Fibroblast of skin of right biceps (primary cell): Measurements from ENCODE around the gene KMT5B.
A peak's percentile ranks its signal among the peaks of the same experiment; 100 is the strongest.
"Not testable (repeated sequence)": the region's sequence is repeated elsewhere in the genome, so short reads cannot be mapped to it uniquely, and the experiment has no call there.

ENCODE experiments used
- DNase-seq: peaks from one replicate; pipeline ENCODE4 v3.0.0-alpha.2; 2013

The KMT5B gene

DNA sequence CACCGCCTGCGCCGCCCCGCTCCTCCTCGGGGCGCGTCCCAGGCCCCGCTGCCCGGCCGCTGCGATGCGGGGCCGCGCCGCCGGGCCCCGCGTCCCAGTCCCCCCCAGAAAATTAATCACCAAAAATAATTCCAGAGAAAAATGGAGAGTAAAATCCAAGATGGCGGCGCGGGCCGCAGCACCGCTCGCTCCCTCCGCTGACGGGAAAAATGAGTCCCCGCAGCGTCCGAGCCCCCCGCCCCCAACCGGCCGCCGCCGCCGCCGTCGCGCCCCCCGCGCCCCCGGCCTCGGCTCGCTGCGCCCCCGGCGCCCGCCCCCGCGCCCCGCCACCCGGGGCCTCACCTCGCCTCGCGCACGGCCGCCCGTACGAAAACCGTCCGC, at the start of gene KMT5B:
Gene KMT5B (minus strand): TSS at position 162 of the 381 bp plus-strand sequence. CDS start 23,220 bp downstream, outside the sequence.
- no peak for DNase-seq

DNA sequence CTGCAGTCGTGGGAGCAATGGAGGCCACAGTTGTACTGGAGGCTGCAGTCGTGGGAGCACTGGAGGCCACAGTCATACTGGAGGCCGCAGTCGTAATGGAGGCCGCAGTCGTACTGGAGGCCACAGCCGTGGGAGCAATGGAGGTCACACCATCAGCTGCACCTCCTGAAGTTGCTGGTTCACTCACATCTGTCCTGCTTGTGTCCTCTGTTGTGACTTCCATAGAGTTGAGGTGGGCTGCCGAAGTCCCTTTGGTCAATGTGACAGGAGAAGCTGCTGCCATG, 49.4 kb upstream of the KMT5B start:
- DNase-seq, result no peak

DNA sequence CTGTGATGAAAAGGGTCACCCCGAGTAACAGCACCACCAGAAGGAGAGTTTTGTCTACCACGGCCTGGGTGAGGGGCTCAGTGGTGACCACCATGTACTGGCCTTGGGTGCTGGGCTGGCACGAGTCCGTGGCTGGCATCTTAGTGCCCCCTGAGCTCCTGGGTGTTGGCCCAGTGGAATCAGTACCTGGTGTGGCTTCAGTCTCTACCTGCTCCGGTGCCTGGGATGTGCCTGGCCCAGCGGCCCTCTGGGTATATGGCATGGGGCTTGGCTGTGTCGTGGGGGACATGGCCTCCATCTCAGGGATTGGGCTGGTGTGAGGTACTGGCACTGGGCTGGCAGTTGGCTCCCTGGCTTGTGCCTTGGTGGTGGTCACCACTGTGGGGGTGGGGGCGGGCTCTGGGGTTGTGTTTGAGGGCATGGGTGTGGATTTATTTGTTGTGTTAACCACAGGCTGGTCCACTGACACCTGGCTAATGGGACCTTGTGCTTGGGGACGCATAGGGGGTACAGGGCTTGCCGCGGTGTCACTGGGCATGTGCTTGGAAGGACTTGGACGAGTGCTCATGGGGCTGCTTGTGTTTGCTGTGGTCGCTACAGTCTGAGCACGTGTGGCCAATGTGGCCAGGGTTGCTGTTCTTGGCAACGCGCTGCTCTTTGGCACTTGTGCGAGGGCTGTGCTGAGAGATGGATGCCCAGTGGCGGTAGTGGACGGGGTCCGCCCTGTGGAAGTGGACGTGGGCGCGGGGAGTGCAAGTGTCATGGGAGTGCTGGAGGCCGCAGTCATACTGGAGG, 48.9 kb upstream of the KMT5B start:
- DNase-seq, result no peak

DNA sequence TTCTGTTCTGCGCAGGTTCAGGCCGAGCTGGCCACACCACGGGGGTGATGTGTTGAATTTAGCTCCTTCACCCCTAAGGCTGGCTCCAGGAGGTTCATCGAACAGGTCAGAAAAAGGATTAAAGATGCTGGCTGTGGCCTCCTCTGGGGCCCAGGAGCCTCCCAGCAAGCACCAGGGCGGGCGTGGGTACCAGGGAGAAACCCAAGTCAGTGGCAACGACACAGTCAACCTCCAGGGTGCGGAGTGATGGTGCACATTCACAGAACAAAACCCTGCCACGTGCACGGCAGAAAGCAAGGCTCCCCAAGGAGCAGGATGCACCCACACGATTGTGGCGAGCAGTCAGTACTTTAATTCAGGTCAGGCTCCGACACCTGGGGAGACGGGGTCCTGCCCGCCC, 47.9 kb upstream of the KMT5B start:
- no peak for DNase-seq

DNA sequence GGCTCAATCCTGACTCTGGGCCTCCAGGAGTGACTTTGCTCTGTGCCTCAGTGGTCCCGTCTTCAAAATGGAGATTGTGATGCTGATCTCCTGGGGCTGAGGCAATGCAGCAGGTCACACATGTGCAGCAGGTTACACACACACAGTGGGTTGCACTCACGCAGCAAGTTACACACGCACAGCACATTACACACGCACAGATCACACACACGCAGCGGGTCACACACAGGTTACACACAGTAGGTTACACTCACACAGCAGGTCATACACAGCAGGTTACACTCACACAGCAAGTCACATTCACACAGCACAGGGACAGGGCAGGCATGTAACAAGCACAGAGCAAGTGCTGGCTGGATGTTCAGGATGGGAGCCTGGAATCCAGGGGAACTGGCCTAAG, 47.4 kb upstream of the KMT5B start:
- no peak for DNase-seq

DNA sequence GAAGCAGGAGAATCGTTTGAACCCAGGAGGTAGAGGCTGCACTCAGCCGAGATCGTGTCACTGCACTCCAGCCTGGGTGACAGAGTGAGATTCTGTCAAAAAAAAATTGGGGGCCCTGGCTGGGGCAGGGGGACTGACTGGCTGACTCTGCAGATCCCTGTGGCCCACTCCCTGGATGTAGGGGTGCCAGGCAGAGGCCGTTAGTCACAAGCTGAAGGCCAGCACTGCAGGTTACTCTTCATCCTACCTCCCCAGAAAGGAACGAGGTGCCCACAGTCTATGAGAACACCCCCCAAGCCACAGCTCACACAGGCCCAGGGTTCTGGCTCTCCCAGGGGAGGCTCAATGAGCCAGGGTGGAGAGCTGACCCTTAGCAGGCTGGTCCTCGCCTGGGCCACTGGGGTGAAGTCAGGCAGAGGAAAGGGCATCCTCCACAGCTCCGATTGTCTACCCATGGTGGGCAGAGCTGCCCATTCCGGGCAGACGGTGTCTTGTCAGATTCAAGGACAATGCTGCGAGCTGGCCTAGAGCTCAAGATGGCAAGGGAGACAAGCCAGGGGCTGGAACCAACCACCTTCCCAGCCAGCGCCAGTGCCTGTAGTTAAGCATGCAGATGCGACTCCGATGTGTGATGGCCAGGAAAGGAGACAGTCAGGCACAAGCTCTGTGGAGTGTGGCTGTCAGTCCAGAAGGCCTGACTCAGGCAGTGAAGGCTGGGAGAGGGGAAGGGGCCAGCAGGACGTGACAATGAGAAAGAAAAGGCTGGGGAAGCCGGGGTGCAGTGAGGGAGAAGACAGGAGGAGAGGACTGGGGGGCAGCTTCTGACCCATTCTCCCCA, 46.2 kb upstream of the KMT5B start:
- no peak for DNase-seq

DNA sequence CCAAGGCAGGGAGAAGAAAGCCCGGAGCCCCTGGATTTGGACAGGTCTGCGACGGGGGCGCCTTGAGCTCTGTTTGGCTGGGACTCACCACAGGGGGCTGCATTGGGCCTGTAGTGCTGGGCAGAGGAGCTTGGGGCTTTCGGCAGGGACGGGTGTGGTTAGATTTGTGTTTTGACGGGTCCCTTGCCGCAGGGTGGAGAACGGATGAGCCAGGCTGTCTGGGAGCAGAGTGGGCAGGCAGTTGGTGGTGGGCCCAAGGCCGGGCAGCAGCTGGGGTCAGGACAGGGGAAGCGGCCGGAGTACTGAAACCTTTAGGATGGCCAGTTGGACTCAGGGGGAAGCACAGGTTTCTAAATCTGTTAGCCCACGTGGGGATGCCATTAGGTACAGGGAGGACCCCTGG, 45.3 kb upstream of the KMT5B start:
- no peak for DNase-seq

DNA sequence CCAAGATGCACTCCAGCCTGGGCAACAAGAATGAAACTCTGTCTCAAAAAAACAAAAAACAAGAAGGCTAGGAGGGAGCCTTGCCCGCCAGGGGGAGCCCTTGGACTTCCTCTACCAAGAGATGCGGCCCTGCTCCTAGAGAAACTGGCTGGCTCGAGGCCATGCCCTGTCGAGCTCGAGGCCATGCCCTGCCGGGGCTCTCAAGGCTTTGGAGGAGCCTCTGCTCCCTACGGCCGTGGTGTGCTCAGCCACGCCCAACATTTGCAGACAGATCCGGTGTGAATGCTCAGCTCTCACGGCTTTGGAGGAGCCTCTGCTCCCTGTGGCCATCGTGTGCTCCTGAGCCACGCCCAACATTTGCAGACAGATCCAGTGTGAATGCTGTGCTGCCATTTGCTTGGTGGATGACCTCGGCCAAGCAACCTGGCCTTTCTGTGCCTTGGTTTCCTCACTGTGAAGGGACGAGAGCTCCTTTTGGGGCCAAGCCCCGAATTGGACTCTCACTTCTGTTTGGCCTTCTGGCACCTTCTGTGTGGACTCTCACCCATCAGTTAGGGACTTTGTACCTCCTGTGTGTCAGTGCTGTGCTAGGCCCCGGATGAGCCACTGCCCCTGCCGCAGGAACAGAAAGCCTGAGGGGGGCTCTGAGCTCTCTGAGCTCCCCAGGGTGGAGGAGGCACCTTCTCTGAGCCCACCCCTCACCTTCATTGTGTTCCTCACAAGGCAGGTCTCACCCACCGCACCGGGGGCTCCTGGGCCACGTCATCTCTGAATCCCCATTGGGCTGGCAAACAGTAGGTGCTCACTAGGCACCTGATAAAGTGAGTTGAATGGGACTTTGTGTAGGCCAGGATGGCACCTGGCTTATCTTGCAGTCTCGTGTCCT, 44.6 kb upstream of the KMT5B start:
- peak; percentile 88 for DNase-seq

DNA sequence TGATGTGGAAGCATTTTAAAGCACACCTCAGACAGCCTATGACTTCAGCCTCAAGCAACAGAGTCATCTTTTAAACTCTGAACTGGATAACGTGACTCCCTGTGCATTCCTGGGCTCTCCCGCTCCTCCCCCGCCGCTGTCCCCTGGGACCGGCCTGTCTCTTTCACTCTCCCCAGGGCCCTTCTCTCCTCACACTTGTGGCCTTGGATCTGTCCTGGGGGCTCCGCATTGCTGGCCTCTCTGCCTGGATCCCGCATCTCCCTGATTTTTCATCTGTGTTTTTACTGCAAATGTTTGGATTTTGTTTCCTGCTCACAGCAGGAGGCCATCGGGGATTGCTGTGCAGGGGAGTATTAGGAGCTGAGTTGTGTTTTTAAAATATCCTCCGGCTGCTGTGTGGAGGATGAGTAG, 43.2 kb upstream of the KMT5B start:
- peak; percentile 81 for DNase-seq

DNA sequence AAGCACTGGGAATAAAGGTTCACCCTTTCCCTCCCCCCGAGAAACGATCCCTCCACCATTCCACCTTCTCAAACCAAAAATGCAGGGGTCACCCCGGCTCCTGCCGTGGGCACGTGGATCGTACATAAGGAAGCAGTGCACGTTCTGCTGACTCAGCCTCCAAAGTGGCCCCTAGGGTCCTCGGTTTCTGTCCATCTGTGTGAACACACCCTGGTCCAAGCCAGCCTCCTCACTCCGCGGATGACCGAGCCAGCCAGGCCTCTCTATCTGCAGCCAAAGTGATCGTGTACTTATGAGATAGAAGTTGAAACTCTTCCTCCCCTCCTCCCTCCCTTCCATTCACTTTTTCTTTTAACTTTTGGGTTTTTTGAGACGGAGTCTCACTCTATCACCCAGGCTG, 42.4 kb upstream of the KMT5B start:
- peak; percentile 46 for DNase-seq

DNA sequence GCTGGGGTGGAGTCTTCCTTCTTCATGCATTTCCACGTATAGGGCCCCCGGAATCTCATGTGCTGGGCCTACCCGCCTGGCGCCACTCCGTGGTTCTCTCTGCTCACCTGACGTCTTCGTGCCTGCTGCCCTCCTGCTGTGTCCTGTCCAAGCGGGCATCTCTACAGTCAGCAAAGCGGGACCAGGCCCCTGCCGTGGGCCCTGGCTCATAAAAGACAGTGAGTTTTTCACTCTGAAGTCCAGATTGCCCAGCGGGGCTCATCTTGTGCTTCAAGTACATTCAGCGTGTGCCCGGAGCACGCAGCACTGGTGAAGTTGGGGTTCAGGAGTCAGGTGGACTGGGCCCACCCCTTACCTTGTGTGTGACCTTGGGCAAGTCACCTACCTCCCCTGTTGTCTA, 41.3 kb upstream of the KMT5B start:
- DNase-seq, result no peak

DNA sequence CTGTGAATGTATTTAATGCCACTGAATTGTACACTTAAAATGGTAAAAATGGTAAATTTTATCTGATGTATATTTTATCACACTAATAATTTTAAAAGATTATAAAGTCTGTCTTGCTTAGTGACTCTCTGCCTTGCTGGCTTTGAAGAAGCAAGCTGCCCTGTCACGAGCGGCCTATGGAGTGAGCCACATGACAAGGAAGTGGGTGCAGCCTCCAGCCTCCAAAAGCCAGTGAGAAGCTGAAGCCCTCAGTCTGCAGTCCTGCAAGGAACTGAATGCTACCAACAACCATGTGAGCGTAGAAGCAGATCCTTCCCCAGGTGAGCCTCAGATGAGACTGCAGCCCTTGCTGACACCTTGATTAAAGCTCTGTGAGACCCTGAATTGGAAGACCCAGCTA, 38.7 kb upstream of the KMT5B start:
- DNase-seq, result no peak

DNA sequence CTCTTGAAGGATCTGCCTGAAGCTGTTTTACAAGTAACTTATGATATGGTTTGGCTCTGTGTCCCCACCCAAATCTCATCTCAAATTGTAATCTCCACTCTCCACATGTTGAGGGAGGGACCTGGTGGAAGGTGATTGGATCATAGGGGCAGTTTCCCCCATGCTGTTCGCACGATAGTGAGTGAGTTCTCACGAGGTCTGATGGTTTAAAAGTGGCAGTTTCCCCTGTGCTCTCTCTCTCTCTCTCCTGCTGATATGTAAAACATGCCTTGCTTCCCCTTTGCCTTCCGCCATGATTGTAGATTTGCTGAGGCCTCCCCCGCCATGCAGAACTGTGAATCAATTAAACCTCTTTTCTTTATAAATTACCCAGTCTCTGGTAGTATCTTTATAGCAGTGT, 31.8 kb upstream of the KMT5B start:
- not testable (repeated sequence) for DNase-seq

DNA sequence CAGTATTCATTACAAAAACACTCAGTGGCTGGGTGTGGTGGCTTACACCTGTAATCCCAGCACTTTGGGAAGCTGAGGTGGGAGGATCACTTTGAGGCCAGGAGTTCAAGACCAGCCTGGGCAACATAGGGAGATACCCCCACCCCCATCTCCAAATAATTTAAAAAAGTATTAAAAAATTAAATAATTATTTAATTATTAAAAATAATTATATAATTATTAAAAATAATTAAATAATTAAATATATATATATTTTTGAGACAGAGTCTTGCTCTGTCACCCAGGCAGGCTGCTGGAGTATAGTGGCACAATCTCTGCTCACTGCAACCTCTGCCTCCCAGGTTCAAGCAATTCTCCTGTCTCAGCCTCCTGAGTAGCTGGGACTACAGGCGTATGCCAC, 30.8 kb upstream of the KMT5B start:
- DNase-seq, result not testable (repeated sequence)

DNA sequence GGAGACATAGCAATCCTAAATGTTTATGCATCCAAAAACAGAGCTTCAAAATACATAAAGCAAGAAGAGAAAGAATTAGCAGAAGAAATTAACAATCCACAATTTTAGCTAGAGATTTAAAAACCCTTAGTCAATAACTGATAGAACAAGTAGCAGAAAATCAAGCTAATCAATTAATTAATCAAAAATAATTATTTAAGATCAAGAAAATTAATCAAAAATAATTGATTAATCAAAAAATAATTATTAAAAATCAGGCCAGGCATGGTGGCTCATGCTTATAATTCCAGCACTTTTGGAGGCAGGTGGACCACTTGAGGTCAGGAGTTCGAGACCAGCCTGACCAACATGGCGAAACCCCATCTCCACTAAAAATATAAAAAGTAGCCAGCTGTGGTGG, 29.5 kb upstream of the KMT5B start:
- no peak for DNase-seq

DNA sequence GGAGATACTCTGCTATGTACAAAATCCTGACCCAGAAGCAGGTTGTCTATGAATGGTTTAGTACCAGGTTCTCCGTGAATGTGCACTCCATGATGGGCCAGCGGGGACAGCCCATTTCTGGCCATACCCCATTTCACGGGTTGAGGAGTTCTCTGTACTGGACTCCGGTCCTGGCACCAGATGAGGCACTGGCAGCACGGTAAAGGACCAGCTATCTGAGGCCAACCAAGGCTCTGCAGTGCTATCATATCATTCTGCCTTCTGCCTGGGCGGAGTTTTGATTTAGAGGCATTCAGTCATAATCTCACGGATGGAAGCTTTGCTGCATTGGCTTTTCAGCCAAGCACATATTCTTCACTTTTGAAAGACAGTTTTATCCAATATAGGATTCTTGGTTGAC, 18.5 kb upstream of the KMT5B start:
- no peak for DNase-seq

DNA sequence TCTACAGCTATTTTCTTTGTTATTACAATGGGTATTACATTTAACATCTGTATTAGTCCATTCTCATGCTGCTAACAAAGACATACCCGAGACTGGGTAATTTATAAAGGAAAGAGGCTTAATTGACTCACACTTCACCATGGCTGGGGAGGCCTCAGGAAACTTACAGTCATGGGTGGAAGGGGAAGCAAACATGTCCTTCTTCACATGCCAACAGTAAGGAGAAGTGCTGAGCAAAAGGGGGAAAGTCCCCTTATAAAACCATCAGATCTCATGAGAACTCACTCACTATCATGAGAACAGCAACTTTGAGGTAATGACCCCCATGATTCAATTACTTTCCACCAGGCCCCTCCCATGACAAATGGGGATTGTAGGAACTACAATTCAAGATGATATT, 16.5 kb upstream of the KMT5B start:
- no peak for DNase-seq

DNA sequence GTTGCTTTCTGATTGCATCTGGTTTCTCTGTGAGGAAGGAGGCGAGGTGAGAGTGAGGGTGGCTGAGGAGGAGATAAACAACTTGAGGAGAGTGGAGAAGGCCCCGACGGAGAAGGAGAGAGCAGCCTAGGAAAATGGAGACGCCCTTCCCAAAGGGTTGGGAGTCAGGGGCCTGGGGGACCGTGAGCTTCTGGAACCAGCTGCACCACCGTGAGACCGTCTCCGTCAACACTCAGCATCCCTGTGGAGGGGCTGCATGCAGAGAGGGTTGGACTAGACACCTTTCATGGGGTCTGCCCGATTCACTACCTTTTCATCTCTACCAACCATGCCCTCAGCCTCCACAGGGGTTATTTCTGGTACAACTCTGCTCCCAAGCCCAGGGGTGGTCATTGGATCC, 13.3 kb upstream of the KMT5B start:
- no peak for DNase-seq

DNA sequence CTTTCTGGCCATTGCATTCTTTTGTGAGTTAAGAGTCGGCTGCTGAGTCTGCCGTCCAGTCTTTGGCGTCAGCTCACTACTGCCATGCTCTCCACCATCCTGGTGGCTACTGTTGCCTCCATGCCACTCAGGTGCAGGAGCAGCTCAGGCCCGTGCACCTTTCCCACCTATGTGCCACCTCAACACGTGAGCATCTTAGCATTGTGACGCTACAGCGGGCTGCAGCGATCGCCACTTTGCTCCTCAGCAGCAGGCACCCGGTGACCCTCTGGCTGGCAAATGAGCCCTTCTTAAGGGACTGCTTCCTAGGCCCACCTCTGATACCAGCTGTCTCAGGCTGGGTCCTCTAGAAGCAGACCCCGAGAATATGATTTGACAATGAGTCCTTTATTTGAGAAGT, 11.5 kb upstream of the KMT5B start:
- no peak for DNase-seq

DNA sequence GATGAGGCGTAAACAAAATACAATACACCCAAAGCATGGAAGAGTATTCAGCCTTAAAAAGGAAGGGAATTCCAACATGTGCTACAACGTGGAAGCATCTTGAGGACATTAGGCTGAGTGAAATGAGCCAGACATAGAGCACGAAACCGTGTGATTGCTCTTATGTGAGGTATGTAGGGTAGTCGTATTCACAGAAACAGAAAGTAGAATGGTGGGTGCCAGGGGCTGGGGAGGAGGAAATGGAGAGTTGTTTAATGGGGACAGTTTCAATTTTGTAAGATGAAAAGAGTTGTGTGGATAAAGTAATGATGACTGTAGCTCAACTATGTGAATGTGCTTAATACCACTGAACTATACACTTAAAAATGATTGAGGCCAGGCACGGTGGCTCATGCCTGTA, 10.2 kb upstream of the KMT5B start:
- DNase-seq, result no peak

DNA sequence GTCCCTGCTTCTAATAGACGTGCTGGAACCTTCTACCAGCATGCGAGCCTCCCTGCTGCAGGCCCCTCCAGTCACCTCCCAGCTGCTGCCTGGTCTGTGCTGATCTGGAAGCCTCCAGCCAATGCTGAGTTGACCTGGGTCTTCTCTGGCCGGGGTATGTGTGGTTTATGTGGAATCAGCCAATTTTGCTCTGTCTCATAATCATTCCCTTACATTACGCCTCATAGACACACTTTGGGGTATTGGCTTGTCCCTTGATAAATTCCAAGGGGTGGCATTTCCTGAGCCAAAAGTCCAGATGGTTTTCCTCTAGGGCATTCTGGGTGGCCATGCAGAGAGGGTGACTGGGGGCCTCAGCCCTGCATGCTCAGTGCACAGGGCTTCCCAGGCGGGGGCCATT, 8.3 kb upstream of the KMT5B start:
- DNase-seq, result no peak

DNA sequence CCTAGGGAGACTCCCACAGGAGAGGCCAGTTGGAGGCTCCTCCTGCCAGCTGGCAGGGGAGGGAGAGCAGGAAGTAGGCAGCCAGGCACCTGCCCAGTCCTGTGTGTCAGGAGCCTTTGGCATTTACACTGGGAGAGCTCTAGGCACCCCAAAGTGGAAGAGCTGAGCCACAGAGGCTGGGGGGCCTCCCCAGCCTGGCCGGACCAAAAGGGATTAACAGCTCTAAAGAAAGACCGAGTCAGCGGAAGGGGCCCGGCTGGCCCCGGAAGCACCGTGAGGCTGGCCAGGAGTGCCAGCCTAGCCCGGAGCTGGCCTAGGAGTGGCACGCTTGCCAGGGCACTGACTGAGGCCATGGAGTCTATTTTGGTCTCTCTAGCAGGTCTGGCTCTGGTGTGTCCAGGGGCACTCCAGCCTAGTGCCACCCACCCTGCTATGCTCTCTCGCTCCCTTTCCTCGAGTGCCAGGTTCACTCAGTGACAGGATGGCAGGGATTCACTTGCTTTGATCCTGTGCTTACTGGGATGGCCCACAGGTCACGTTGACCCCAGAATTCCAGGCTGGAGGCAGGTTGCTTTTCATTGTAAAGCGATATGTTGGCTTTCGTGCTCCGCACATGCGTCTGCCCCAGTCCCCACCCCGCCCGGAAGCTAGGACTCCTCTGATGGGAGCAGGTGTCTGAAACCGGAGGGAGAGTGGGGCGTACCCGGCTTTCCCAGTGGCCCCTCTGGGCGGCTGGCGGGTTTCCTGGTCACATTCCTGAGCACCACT, 3.3 kb upstream of the KMT5B start:
- no peak for DNase-seq
